Keratinocyte (primary cell): Measurements from ENCODE around the gene LAYN. TPM values are rescaled to one million over a fixed set of nuclear protein-coding genes. Genes with fewer than 3 reads are reported as not detected.
A peak's percentile ranks its signal among the peaks of the same experiment; 100 is the strongest.

Source experiments
- DNase-seq: peaks from one replicate; pipeline ENCODE4 v3.0.0-alpha.2; 2011; ENCODE audit warnings: low read depth, missing footprints, low spot score
- FAIRE-seq: peaks from 2 replicates; lab custom pipeline; 2011; peaks lifted over from hg19 to GRCh38; lab: Jason Lieb, UNC
- H2AFZ ChIP-seq: 2 replicates; pipeline ENCODE4 v1.6.0; 2012; ENCODE audit warnings: low read length, control low read depth, inconsistent platforms; ENCODE audit not compliant: control insufficient read depth
- H3K27ac ChIP-seq: 2 replicates; pipeline ENCODE4 v1.5.1; 2011; ENCODE audit warnings: low read length; ENCODE audit not compliant: control insufficient read depth, insufficient read depth
- H3K27me3 ChIP-seq: 3 replicates; pipeline ENCODE4 v1.6.0; 2011; ENCODE audit warnings: low read length; ENCODE audit not compliant: control insufficient read depth, insufficient read depth; ENCODE audit errors: extremely low read depth
- H3K36me3 ChIP-seq, 2 experiments: 2 replicates in 1 of 2; 3 replicates in 1 of 2; pipeline ENCODE4 v1.5.1; 2011; ENCODE audit warnings: low read length in 2 of 2, mild to moderate bottlenecking in 1 of 2; ENCODE audit not compliant: control insufficient read depth in 2 of 2, insufficient read depth in 2 of 2; ENCODE audit errors: extremely low read depth in 1 of 2
- H3K4me1 ChIP-seq: 3 replicates; pipeline ENCODE4 v1.5.1; 2011; ENCODE audit warnings: low read length; ENCODE audit not compliant: control insufficient read depth, insufficient read depth; ENCODE audit errors: extremely low read depth
- H3K4me2 ChIP-seq: 3 replicates; pipeline ENCODE4 v1.6.0; 2011; ENCODE audit warnings: low read depth, low read length; ENCODE audit not compliant: control insufficient read depth, insufficient read depth; ENCODE audit errors: extremely low read depth
- H3K4me3 ChIP-seq, 3 experiments: fragments of 200-600 bp in 1 of 3; sonication (generic) in 1 of 3; 2 replicates in 2 of 3; 3 replicates in 1 of 3; pipeline ENCODE4 v1.5.1; 2011 to 2016; ENCODE audit warnings: low read length in 3 of 3, mild to moderate bottlenecking in 3 of 3, control low read depth in 2 of 3, inconsistent platforms in 1 of 3, low read depth in 1 of 3, mixed read lengths in 1 of 3, mixed run types in 1 of 3, moderate library complexity in 1 of 3; ENCODE audit not compliant: control insufficient read depth in 2 of 3, insufficient read depth in 2 of 3; ENCODE audit errors: extremely low read depth in 1 of 3
- H3K79me2 ChIP-seq: 2 replicates; pipeline ENCODE4 v1.6.0; 2012; ENCODE audit warnings: low read length; ENCODE audit not compliant: control insufficient read depth, insufficient read depth
- H3K9ac ChIP-seq: 3 replicates; pipeline ENCODE4 v1.6.0; 2011; ENCODE audit warnings: low read length; ENCODE audit not compliant: control insufficient read depth, insufficient read depth; ENCODE audit errors: extremely low read depth
- H3K9me1 ChIP-seq: 3 replicates; pipeline ENCODE4 v1.6.0; 2011; ENCODE audit warnings: low read length; ENCODE audit not compliant: control insufficient read depth, insufficient read depth; ENCODE audit errors: extremely low read depth
- H3K9me3 ChIP-seq: 2 replicates; pipeline ENCODE4 v1.5.1; 2012; ENCODE audit warnings: low read depth, low read length; ENCODE audit not compliant: control insufficient read depth
- H4K20me1 ChIP-seq: 3 replicates; pipeline ENCODE4 v1.6.0; 2011; ENCODE audit warnings: low read length; ENCODE audit not compliant: control insufficient read depth, insufficient read depth; ENCODE audit errors: extremely low read depth
- CTCF ChIP-seq, 3 experiments: IDR thresholded peaks in 1 of 3; conservative IDR thresholded peaks in 1 of 3; optimal IDR thresholded peaks in 1 of 3; 2 replicates in 2 of 3; 3 replicates in 1 of 3; pipeline versions ENCODE3 to v1.5.1; 2011; ENCODE audit warnings: low read length in 3 of 3, mild to moderate bottlenecking in 3 of 3, moderate library complexity in 2 of 3, control low read depth in 1 of 3, inconsistent platforms in 1 of 3; ENCODE audit not compliant: insufficient read depth in 2 of 3; ENCODE audit errors: extremely low read depth in 1 of 3
- EZH2 ChIP-seq: IDR thresholded peaks from one replicate; pipeline ENCODE4 v1.6.1; 2012; ENCODE audit warnings: inconsistent platforms, mild to moderate bottlenecking, low read length, moderate library complexity
- dilution Hi-C: fragments of 300-500 bp; cut with MboI; formaldehyde crosslinking; loops from one replicate; pipeline ENCODE4 v1.7.0; 2020; ENCODE audit warnings: low sequenced_read_pairs; ENCODE audit not compliant: extremely low pct_ligation_motif_present
- polyA plus RNA-seq, 5 experiments: library from polyadenylated mRNA; depleted of rRNA in 3 of 5; stranded (reverse) in 3 of 5; stranded (forward) in 1 of 5; unstranded in 1 of 5; fragments of >200 nt; gene quantifications; 1 replicate in 1 of 5; 2 replicates in 3 of 5; 3 replicates in 1 of 5; pipeline versions ENCODE4 v1.2.1 to v1.2.3, GENCODE V29; 2011 to 2012; ENCODE audit warnings: missing spikeins in 2 of 5, low read depth in 1 of 5, low replicate concordance in 1 of 5

Gene LAYN
- polyA plus RNA-seq, 1 donor (not counting 4 experiments of a cell fraction or from before 2014, with no cell fraction given) = 1.1 TPM

GRCh38 chr11:111531687-111532364 lies 8.7 kb upstream of the LAYN start:
- Histone ChIP-seq H3K4me3 (peak overlapping the region in 1 of 3 experiments; percentile 26), H2AFZ (peak overlapping the region; percentile 75), H3K9me1 (no peaks in the 10 kb centered on the region), H3K36me3 (no peaks in the 10 kb centered on the region), H3K9me3 (no peaks in the 10 kb centered on the region), H3K4me2 (peak overlapping the region; percentile 34), H3K79me2 (no peaks in the 10 kb centered on the region), H3K4me1 (peaks cover 34% of the 10 kb centered on the region), H3K27me3 (no peaks in the 10 kb centered on the region), H3K9ac (no peak overlapping the region), H3K27ac (peak overlapping the region; percentile 80), H4K20me1 (no peaks in the 10 kb centered on the region)
- FAIRE-seq = peak; percentile 92
- DNase-seq = peak; percentile 81
- dilution Hi-C loops = no loop called here
- TF ChIP-seq CTCF (optimal IDR thresholded peaks at IDR 0.05 in 1 of 3, IDR thresholded peaks at IDR 0.05 in 1 of 3, conservative IDR thresholded peaks at IDR 0.05 in 1 of 3; ENCODE audit: extremely low read depth in 1 of 3, insufficient read depth in 2 of 3, low read length in 3 of 3) = no peak

GRCh38 chr11:111532365-111532709 lies 8.2 kb upstream of the LAYN start:
- Histone ChIP-seq H3K9me3 (no peaks in the 10 kb centered on the region), H3K4me1 (peaks cover 29% of the 10 kb centered on the region), H4K20me1 (no peaks in the 10 kb centered on the region), H3K27ac (no peak overlapping the region), H3K36me3 (no peaks in the 10 kb centered on the region), H3K4me3 (no peak overlapping the region), H3K27me3 (no peaks in the 10 kb centered on the region), H3K9me1 (no peaks in the 10 kb centered on the region), H2AFZ (no peak overlapping the region), H3K79me2 (no peaks in the 10 kb centered on the region), H3K4me2 (no peak overlapping the region), H3K9ac (no peak overlapping the region)
- FAIRE-seq (peak; percentile 48), DNase-seq (no peak)
- TF ChIP-seq CTCF (optimal IDR thresholded peaks at IDR 0.05 in 1 of 3, IDR thresholded peaks at IDR 0.05 in 1 of 3, conservative IDR thresholded peaks at IDR 0.05 in 1 of 3; ENCODE audit: extremely low read depth in 1 of 3, insufficient read depth in 2 of 3, low read length in 3 of 3) (no peak), EZH2 (no peak)
- dilution Hi-C loops = no loop called here
